GM10266 (cell line): ENCODE results near the gene LCTL.
A peak's percentile ranks its signal among the peaks of the same experiment; 100 is the strongest.

ENCODE experiments used
- DNase-seq: peaks from one replicate; pipeline ENCODE4 v3.0.0; 2012; ENCODE audit errors: extremely low spot score
- CTCF ChIP-seq: IDR thresholded peaks from 2 replicates; pipeline ENCODE4 v1.5.1; 2012; ENCODE audit warnings: mild to moderate bottlenecking, low read depth; ENCODE audit not compliant: control insufficient read depth, insufficient read depth; ENCODE audit errors: missing control alignments

Gene LCTL

GRCh38 chr15:66608881-66609280 lies 43.1 kb upstream of the LCTL start:
- no peak for DNase-seq
- no peak for TF ChIP-seq CTCF

GRCh38 chr15:66608159-66608558 lies 42.4 kb upstream of the LCTL start:
- no peak for DNase-seq
- TF ChIP-seq CTCF: no peak

GRCh38 chr15:66603301-66604179 lies 37.7 kb upstream of the LCTL start:
- TF ChIP-seq CTCF: peak; percentile 74
- DNase-seq: peak; percentile 70

- no peak for DNase-seq
- TF ChIP-seq CTCF: no peak
Observed at GRCh38 chr15:66601521-66601920, 35.7 kb upstream of the LCTL start.

GRCh38 chr15:66600240-66600627 lies 34.4 kb upstream of the LCTL start:
- no peak for TF ChIP-seq CTCF
- no peak for DNase-seq

- DNase-seq: no peak
- no peak for TF ChIP-seq CTCF
Observed at GRCh38 chr15:66599536-66600239, 33.9 kb upstream of the LCTL start.
